HPDE6-E6E7 (cell line): Measurements from ENCODE around the gene GPR78.

Experiments used
- DNase-seq: peaks from one replicate; pipeline ENCODE4 v3.0.0; 2011; ENCODE audit warnings: missing footprints; ENCODE audit errors: extremely low spot score

The GPR78 gene

GRCh38 chr4:8599657-8600056 lies 19.5 kb downstream of the GPR78 start:
- DNase-seq: no peak

- no peak for DNase-seq
Observed at GRCh38 chr4:8600266-8600665, 20.1 kb downstream of the GPR78 start.

- DNase-seq: no peak
Observed at GRCh38 chr4:8600686-8601085, 20.5 kb downstream of the GPR78 start.

GRCh38 chr4:8601086-8601485 lies 20.9 kb downstream of the GPR78 start:
- no peak for DNase-seq

- no peak for DNase-seq
Observed at GRCh38 chr4:8601556-8601955, 21.4 kb downstream of the GPR78 start.

GRCh38 chr4:8602686-8603430 lies 22.7 kb downstream of the GPR78 start:
- no peak for DNase-seq

- DNase-seq: no peak
Observed at GRCh38 chr4:8603931-8604330, 23.7 kb downstream of the GPR78 start.

- DNase-seq: no peak
Observed at GRCh38 chr4:8605289-8605688, 25.1 kb downstream of the GPR78 start.

- no peak for DNase-seq
Observed at GRCh38 chr4:8606476-8606875, 26.3 kb downstream of the GPR78 start.

GRCh38 chr4:8606966-8607365 lies 26.8 kb downstream of the GPR78 start:
- DNase-seq: no peak

- DNase-seq: no peak
Observed at GRCh38 chr4:8607603-8608481, 27.6 kb downstream of the GPR78 start.

- no peak for DNase-seq
Observed at GRCh38 chr4:8608714-8609391, 28.7 kb downstream of the GPR78 start.

GRCh38 chr4:8609406-8609805 lies 29.2 kb downstream of the GPR78 start:
- DNase-seq: no peak

- no peak for DNase-seq
Observed at GRCh38 chr4:8609824-8610350, 29.7 kb downstream of the GPR78 start.

- DNase-seq: no peak
Observed at GRCh38 chr4:8610858-8611616, 30.8 kb downstream of the GPR78 start.

GRCh38 chr4:8612646-8613045 lies 32.5 kb downstream of the GPR78 start:
- no peak for DNase-seq

GRCh38 chr4:8613421-8614364 lies 33.5 kb downstream of the GPR78 start:
- no peak for DNase-seq

- DNase-seq: no peak
Observed at GRCh38 chr4:8614365-8615193, 34.4 kb downstream of the GPR78 start.

GRCh38 chr4:8615366-8615765 lies 35.2 kb downstream of the GPR78 start:
- no peak for DNase-seq
